NCI-H69 (cell line): ENCODE results near the gene NPAS1.
"Not testable (repeated sequence)": the region's sequence is repeated elsewhere in the genome, so short reads cannot be mapped to it uniquely, and the experiment has no call there.

Experiments used
- DNase-seq: peaks from one replicate; lab custom pipeline; 2025; lab: John Stamatoyannopoulos, UW

Gene NPAS1

GRCh38 chr19:46990991-46991676 lies 28.5 kb upstream of the NPAS1 start:
- DNase-seq = peak; percentile 83

- no peak for DNase-seq
Measured at GRCh38 chr19:46992699-46993535, 26.7 kb upstream of the NPAS1 start.

- no peak for DNase-seq
Measured at GRCh38 chr19:46993622-46994021, 26.0 kb upstream of the NPAS1 start.

- DNase-seq = no peak
Measured at GRCh38 chr19:46994141-46994686, 25.4 kb upstream of the NPAS1 start.

- no peak for DNase-seq
Measured at GRCh38 chr19:46995492-46995891, 24.1 kb upstream of the NPAS1 start.

- no peak for DNase-seq
Measured at GRCh38 chr19:46998445-46999125, 21.1 kb upstream of the NPAS1 start.

GRCh38 chr19:46999377-46999776 lies 20.3 kb upstream of the NPAS1 start:
- DNase-seq = no peak

GRCh38 chr19:46999878-47000277 lies 19.8 kb upstream of the NPAS1 start:
- no peak for DNase-seq

GRCh38 chr19:47000373-47000772 lies 19.3 kb upstream of the NPAS1 start:
- DNase-seq = no peak

GRCh38 chr19:47001584-47001983 lies 18.1 kb upstream of the NPAS1 start:
- DNase-seq = no peak

GRCh38 chr19:47002106-47002766 lies 17.4 kb upstream of the NPAS1 start:
- DNase-seq = no peak

GRCh38 chr19:47002853-47003610 lies 16.6 kb upstream of the NPAS1 start:
- DNase-seq = no peak

GRCh38 chr19:47003611-47004465 lies 15.8 kb upstream of the NPAS1 start:
- peak; percentile 72 for DNase-seq

GRCh38 chr19:47005164-47005641 lies 14.4 kb upstream of the NPAS1 start:
- DNase-seq = no peak

- peak; percentile 47 for DNase-seq
Measured at GRCh38 chr19:47005873-47006272, 13.8 kb upstream of the NPAS1 start.

GRCh38 chr19:47006496-47006895 lies 13.1 kb upstream of the NPAS1 start:
- DNase-seq = no peak

GRCh38 chr19:47010549-47010948 lies 9.1 kb upstream of the NPAS1 start:
- not testable (repeated sequence) for DNase-seq

- DNase-seq = no peak
Measured at GRCh38 chr19:47012617-47013016, 7.0 kb upstream of the NPAS1 start.

- peak; percentile 80 for DNase-seq
Measured at GRCh38 chr19:47013041-47013517, 6.6 kb upstream of the NPAS1 start.

GRCh38 chr19:47018923-47019322 lies 714 bp upstream of the NPAS1 start:
- DNase-seq = peak; percentile 46
